Measurements from ENCODE around the gene TAF15.

TAF15 gene

DNA sequence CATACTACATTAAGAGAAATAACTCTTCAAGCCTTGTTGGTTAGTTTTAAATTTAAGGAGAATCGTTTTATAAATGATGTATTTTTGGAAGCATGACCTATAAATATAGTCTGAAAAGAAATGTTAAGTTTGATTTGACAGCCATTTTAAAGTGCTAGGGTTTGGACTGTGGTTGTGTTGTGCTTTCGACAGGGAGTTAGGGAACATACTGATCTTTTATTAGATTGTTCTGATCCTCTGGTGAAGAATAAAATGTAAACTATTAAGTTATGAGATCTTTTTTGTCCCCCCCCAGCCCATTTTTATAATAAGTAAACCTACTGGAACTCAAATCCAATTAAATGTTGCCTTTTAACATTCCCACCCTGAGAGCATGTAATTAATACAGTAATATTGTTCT, 12.0 kb downstream of the TAF15 start:
- no peak overlapping the region for H2AFZ ChIP-seq (ENCODE audit: low read length, unreplicated experiment)
- no peaks in the 10 kb centered on the region for H3K27me3 ChIP-seq (ENCODE audit: insufficient read depth, low read length)
- H3K36me3 ChIP-seq (ENCODE audit: insufficient read depth, low read length): peaks cover 54% of the 10 kb centered on the region
- H3K79me2 ChIP-seq (ENCODE audit: control insufficient read depth, insufficient read depth, low read length, unreplicated experiment): peaks cover 63% of the 10 kb centered on the region
- H3K4me3 ChIP-seq (ENCODE audit: low read depth, low read length): no peak overlapping the region
- H3K4me1 ChIP-seq (ENCODE audit: control insufficient read depth, insufficient read depth, low read length, unreplicated experiment): peaks cover 12% of the 10 kb centered on the region
- H3K27ac ChIP-seq (ENCODE audit: low read depth, low read length): no peak overlapping the region

DNA sequence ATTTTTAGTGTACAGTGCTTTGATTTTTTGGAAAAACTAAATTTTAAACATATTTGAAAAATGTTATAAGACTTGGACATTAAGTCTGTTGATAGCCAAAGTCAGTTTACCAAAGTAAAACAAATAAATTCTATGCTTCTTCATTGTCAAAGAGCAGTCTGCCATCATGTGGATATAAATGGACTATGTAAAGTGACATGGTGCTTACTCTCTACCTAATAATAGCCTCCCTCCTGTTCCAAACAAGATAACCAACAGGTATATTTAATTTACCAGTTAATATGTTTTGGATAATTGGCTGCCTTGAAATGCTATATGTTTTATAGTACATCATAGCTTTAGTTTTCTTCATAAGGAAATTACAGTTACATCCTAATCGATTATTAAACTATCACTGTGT, 15.9 kb downstream of the TAF15 start:
- H3K27ac ChIP-seq (ENCODE audit: low read depth, low read length): no peak overlapping the region
- no peak overlapping the region for H2AFZ ChIP-seq (ENCODE audit: low read length, unreplicated experiment)
- peaks cover 52% of the 10 kb centered on the region for H3K36me3 ChIP-seq (ENCODE audit: insufficient read depth, low read length)
- H3K4me3 ChIP-seq (ENCODE audit: low read depth, low read length): no peak overlapping the region
- peaks cover 3% of the 10 kb centered on the region for H3K4me1 ChIP-seq (ENCODE audit: control insufficient read depth, insufficient read depth, low read length, unreplicated experiment)
- H3K27me3 ChIP-seq (ENCODE audit: insufficient read depth, low read length): no peaks in the 10 kb centered on the region
- peaks cover 33% of the 10 kb centered on the region for H3K79me2 ChIP-seq (ENCODE audit: control insufficient read depth, insufficient read depth, low read length, unreplicated experiment)

DNA sequence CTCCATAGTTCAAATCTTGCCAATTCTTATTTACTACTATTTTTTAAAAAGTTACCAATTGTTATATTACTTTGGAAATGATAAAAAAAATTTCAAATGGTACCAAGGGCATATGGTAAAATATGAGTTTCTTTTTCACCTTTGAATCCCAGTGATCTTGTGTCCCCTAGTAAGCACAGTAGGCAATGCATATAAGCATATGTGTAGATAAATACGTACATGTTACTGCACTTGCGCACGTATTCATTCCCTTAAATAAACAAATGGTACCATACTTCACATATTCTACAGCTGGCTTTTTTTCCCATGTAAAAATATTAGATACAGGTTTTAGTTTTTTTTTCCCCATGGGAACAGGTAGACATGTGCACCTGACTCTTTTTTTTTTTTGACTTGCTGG, 31.8 kb downstream of the TAF15 start:
- peaks cover 5% of the 10 kb centered on the region for H3K4me1 ChIP-seq (ENCODE audit: control insufficient read depth, insufficient read depth, low read length, unreplicated experiment)
- peaks cover 39% of the 10 kb centered on the region for H3K36me3 ChIP-seq (ENCODE audit: insufficient read depth, low read length)
- H2AFZ ChIP-seq (ENCODE audit: low read length, unreplicated experiment): no peak overlapping the region
- H3K79me2 ChIP-seq (ENCODE audit: control insufficient read depth, insufficient read depth, low read length, unreplicated experiment): peaks cover 11% of the 10 kb centered on the region
- no peaks in the 10 kb centered on the region for H3K27me3 ChIP-seq (ENCODE audit: insufficient read depth, low read length)
- H3K4me3 ChIP-seq (ENCODE audit: low read depth, low read length): no peak overlapping the region
- H3K27ac ChIP-seq (ENCODE audit: low read depth, low read length): no peak overlapping the region

DNA sequence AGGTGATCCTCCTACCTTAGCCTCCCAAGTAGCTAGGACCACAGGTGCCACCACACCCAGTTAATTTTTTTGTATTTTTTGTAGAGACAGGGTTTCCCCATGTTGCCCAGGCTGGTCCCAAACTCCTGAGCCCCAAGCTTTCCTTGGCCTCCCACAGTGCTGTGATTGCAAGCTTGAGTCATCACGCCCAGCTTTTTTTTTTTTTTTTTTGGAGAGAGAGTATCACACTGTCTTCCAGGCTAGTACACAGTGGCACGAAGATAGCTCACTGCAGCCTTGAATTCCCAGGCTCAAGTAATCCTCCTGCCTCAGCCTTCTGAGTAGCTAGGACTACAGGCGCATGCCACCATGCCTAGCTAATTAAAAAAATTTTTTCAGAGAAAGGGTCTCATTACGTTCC, 32.2 kb downstream of the TAF15 start:
- Histone ChIP-seq H3K36me3 (ENCODE audit: insufficient read depth, low read length) (peaks cover 39% of the 10 kb centered on the region), H3K27ac (ENCODE audit: low read depth, low read length) (no peak overlapping the region), H3K4me3 (ENCODE audit: low read depth, low read length) (no peak overlapping the region), H3K4me1 (ENCODE audit: control insufficient read depth, insufficient read depth, low read length, unreplicated experiment) (peaks cover 5% of the 10 kb centered on the region), H2AFZ (ENCODE audit: low read length, unreplicated experiment) (no peak overlapping the region), H3K79me2 (ENCODE audit: control insufficient read depth, insufficient read depth, low read length, unreplicated experiment) (peaks cover 11% of the 10 kb centered on the region), H3K27me3 (ENCODE audit: insufficient read depth, low read length) (no peaks in the 10 kb centered on the region)

DNA sequence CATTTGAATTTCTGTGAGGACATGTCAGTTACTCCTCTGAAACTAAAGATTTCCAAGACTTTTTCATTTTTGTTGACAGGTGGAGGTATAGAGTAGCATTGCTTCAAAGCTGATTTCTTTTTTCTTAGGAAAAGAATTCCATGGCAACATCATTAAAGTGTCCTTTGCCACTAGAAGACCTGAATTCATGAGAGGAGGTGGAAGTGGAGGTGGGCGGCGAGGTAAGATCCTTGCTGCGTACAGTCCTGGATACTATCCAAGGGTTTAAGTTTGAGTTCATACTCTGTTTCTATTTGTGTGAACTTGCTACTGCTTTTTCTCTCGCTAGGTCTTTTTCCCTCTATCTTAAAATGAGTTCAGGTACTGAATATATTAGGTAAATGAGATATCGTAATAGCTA, 33.0 kb downstream of the TAF15 start:
- Histone ChIP-seq H3K36me3 (ENCODE audit: insufficient read depth, low read length) (peaks cover 43% of the 10 kb centered on the region), H3K4me3 (ENCODE audit: low read depth, low read length) (no peak overlapping the region)

DNA sequence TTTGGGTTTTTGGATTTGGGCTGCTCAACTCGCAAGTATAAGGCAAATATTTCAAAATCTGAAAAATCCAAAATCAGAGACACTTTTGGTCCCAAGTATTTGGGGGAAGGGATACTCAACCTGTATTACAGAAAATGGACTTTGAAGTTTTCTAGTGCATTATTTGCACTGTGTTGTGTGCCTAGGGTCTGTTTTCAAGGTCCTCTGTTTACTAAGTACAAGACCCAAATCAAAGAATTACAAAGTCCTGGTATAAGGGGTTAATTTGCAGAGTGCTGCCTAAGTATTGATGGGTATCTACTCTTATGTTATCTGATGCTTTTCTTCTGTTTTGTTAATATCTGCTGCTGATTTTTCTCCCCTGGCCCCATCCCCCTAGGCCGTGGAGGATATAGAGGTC, 34.4 kb downstream of the TAF15 start:
- Histone ChIP-seq H3K4me3 (ENCODE audit: low read depth, low read length) (no peak overlapping the region), H3K27me3 (ENCODE audit: insufficient read depth, low read length) (no peaks in the 10 kb centered on the region), H3K79me2 (ENCODE audit: control insufficient read depth, insufficient read depth, low read length, unreplicated experiment) (peaks cover 11% of the 10 kb centered on the region), H2AFZ (ENCODE audit: low read length, unreplicated experiment) (no peak overlapping the region), H3K36me3 (ENCODE audit: insufficient read depth, low read length) (peaks cover 51% of the 10 kb centered on the region), H3K4me1 (ENCODE audit: control insufficient read depth, insufficient read depth, low read length, unreplicated experiment) (peaks cover 5% of the 10 kb centered on the region), H3K27ac (ENCODE audit: low read depth, low read length) (no peak overlapping the region)

More for the DNA sequence above, 33.0 kb downstream of the TAF15 start:
- Histone ChIP-seq H3K27me3 (ENCODE audit: insufficient read depth, low read length) (no peaks in the 10 kb centered on the region), H3K27ac (ENCODE audit: low read depth, low read length) (no peak overlapping the region), H3K79me2 (ENCODE audit: control insufficient read depth, insufficient read depth, low read length, unreplicated experiment) (peaks cover 11% of the 10 kb centered on the region), H2AFZ (ENCODE audit: low read length, unreplicated experiment) (no peak overlapping the region), H3K4me1 (ENCODE audit: control insufficient read depth, insufficient read depth, low read length, unreplicated experiment) (peaks cover 5% of the 10 kb centered on the region)

DNA sequence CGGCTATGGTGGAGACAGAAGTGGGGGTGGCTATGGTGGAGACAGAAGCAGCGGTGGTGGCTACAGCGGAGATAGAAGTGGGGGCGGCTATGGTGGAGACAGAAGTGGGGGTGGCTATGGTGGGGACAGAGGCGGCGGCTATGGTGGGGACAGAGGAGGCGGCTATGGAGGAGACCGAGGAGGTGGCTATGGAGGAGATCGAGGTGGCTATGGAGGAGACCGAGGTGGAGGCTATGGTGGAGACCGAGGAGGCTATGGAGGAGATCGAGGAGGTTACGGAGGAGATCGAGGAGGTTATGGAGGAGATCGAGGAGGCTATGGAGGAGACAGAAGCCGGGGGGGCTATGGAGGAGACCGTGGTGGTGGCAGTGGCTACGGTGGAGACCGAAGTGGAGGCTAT, 35.3 kb downstream of the TAF15 start:
- no peak overlapping the region for H2AFZ ChIP-seq (ENCODE audit: low read length, unreplicated experiment)
- no peak overlapping the region for H3K27ac ChIP-seq (ENCODE audit: low read depth, low read length)
- H3K79me2 ChIP-seq (ENCODE audit: control insufficient read depth, insufficient read depth, low read length, unreplicated experiment): peaks cover 11% of the 10 kb centered on the region
- H3K4me1 ChIP-seq (ENCODE audit: control insufficient read depth, insufficient read depth, low read length, unreplicated experiment): peaks cover 5% of the 10 kb centered on the region
- H3K4me3 ChIP-seq (ENCODE audit: low read depth, low read length): no peak overlapping the region
- H3K36me3 ChIP-seq (ENCODE audit: insufficient read depth, low read length): peaks cover 51% of the 10 kb centered on the region
- no peaks in the 10 kb centered on the region for H3K27me3 ChIP-seq (ENCODE audit: insufficient read depth, low read length)

DNA sequence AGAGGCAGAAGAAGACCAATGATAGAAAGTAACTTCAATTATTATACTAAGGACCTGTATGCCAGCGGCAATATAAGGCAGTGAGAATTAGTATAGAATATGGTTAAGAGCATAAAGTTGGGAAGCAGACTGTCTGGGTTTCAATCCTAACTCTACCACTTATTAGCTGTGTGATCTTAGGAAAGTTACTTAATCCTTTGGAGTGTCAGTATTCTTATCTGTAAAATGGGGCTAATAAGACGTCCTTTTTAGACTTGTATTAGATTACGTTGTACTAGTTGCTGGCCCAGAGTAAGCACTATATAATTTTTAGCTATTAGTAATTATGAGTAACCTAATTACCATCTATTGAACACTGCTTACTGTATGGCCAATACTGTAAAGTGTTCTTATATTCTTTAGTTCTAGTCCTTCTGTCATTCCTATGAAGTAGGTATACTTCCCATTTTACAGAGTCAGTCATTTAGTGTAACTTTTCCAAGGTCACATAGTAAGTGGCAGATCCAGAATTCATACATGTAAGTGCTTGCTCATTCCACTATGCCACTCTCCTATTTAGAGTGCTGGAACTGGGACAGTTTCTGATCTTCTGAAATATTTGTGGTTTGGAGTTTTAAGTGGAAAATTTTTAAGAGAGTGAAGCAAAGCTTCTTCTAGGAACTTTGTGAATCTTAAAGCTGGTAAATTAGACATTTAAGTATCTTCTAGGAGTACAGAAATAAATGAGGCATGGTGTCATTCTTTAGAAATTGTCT, 36.9 kb downstream of the TAF15 start:
- H3K27ac ChIP-seq (ENCODE audit: low read depth, low read length): no peak overlapping the region
- H3K79me2 ChIP-seq (ENCODE audit: control insufficient read depth, insufficient read depth, low read length, unreplicated experiment): peaks cover 9% of the 10 kb centered on the region
- H2AFZ ChIP-seq (ENCODE audit: low read length, unreplicated experiment): no peak overlapping the region
- H3K4me1 ChIP-seq (ENCODE audit: control insufficient read depth, insufficient read depth, low read length, unreplicated experiment): peaks cover 1% of the 10 kb centered on the region
- H3K4me3 ChIP-seq (ENCODE audit: low read depth, low read length): no peak overlapping the region
- H3K27me3 ChIP-seq (ENCODE audit: insufficient read depth, low read length): no peaks in the 10 kb centered on the region
- peaks cover 53% of the 10 kb centered on the region for H3K36me3 ChIP-seq (ENCODE audit: insufficient read depth, low read length)

DNA sequence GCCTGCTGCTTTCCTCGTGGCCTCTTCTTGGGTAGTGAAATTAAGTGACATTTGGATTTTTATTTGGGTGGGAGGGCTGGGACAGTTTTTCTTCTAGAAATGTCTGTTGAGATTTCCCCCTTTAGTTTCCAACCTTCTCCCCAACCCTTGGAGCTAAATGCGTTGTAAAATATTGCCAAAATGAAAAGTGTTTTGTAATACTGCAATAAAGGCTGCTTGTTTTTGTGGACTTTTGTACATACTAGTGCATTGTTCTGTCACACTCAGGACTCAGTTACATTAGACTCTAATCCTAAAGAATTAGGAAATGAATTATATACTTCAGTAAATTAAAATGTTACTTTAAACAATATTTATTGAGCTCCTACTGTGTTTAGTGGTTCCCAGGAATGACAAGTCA, 37.7 kb downstream of the TAF15 start:
- Histone ChIP-seq H2AFZ (ENCODE audit: low read length, unreplicated experiment) (no peak overlapping the region), H3K4me3 (ENCODE audit: low read depth, low read length) (no peak overlapping the region), H3K36me3 (ENCODE audit: insufficient read depth, low read length) (peaks cover 48% of the 10 kb centered on the region), H3K27me3 (ENCODE audit: insufficient read depth, low read length) (no peaks in the 10 kb centered on the region), H3K79me2 (ENCODE audit: control insufficient read depth, insufficient read depth, low read length, unreplicated experiment) (peaks cover 4% of the 10 kb centered on the region), H3K4me1 (ENCODE audit: control insufficient read depth, insufficient read depth, low read length, unreplicated experiment) (no peaks in the 10 kb centered on the region), H3K27ac (ENCODE audit: low read depth, low read length) (no peak overlapping the region)

DNA sequence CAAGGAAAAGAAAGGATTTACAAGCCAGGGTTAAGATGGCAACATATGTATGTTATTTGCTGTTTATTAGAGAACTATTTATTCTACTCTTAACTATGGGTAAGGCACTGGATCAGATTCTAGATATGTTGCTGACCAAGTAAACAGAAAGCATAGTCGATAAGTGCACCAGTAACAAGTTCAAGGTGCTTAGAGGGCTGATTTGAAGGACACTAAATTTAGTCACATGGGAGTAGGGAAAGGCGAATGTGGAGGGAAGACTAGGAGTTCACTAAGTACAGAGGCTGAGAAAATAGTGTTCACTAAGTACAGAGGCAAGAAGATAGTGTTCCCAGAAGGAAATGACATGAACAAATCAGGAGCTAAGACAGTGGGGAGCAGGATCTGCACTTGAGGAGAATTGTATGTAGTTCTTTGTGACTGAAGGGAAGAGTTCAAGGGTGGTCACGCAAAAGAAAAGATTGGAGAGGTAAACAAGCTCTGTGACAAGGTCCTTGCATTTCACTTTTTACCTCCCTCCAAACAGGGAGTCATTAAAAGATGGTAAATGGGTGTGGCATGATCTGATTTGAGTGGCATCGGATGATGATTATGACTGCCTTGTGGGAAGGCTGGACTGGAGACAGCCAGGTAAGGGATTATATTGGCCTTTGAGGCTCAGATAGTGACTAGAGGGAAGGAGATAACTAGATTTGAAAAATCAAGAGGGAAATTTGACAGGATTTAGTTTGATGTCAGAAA, 38.5 kb downstream of the TAF15 start:
- no peaks in the 10 kb centered on the region for H3K79me2 ChIP-seq (ENCODE audit: control insufficient read depth, insufficient read depth, low read length, unreplicated experiment)
- no peaks in the 10 kb centered on the region for H3K4me1 ChIP-seq (ENCODE audit: control insufficient read depth, insufficient read depth, low read length, unreplicated experiment)
- no peaks in the 10 kb centered on the region for H3K27me3 ChIP-seq (ENCODE audit: insufficient read depth, low read length)
- no peak overlapping the region for H3K27ac ChIP-seq (ENCODE audit: low read depth, low read length)
- peaks cover 43% of the 10 kb centered on the region for H3K36me3 ChIP-seq (ENCODE audit: insufficient read depth, low read length)
- H2AFZ ChIP-seq (ENCODE audit: low read length, unreplicated experiment): no peak overlapping the region
- H3K4me3 ChIP-seq (ENCODE audit: low read depth, low read length): no peak overlapping the region

All from ACC112 (cell line).